ENCODE measurements around the gene NFXL1.

- TF ChIP-seq CTCF (IDR thresholded peaks at IDR 0.05): no peak
- TF ChIP-seq POLR2A (IDR thresholded peaks at IDR 0.05): no peak
Observed at GRCh38 chr4:47855350-47855749, 59.0 kb downstream of the NFXL1 start.

Measured in testis (tissue), 2 donors.